ENCODE results near the gene BRD7.

GRCh38 chr16:50313596-50314478 lies 55.0 kb downstream of the BRD7 start:
- TF ChIP-seq CTCF (conservative IDR thresholded peaks at IDR 0.05 in 1 of 2, IDR thresholded peaks at IDR 0.05 in 1 of 2; ENCODE audit: extremely low read depth in 1 of 2, insufficient read depth in 1 of 2, low read depth in 1 of 2, low read length in 2 of 2) (no peak), EZH2 (IDR thresholded peaks at IDR 0.05; ENCODE audit: borderline replicate concordance, low read length) (no peak)

All from mammary epithelial cell (primary cell).